GM12892 (cell line): ENCODE results near the gene KLF18.
"Not testable (repeated sequence)": the region's sequence is repeated elsewhere in the genome, so short reads cannot be mapped to it uniquely, and the experiment has no call there.

Experiments
- POLR2A ChIP-seq: IDR thresholded peaks from 2 replicates; pipeline ENCODE4 v1.6.1; 2011; ENCODE audit warnings: low read depth, low read length, control low read depth
- POLR2AphosphoS5 ChIP-seq: IDR thresholded peaks from 2 replicates; pipeline ENCODE4 v1.6.1; 2011; ENCODE audit warnings: low read depth, low read length, control low read depth

DNA sequence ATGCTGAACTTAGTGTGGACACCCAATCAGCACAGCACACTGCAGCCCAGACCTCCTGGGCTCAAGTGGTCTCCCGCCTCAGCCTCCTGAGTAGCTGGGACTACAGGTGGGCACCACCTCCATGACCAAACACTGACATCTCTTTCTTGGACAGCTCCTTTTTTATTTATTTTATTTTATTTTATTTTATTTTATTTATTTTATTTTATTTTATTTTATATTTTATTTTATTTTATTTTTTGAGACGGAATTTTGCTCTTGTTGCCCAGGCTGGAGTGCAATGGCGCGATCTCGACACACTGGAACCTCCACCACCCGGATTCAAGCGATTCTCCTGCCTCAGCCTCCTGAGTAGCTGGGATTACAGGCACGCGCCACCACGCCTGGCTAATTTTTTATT, 24.2 kb downstream of the KLF18 start:
- not testable (repeated sequence) for TF ChIP-seq POLR2A, POLR2AphosphoS5
